MG63 (cell line): ENCODE measurements around the gene KCNK3. TPM values are rescaled to one million over a fixed set of nuclear protein-coding genes. Genes with fewer than 3 reads are reported as not detected.

Source experiments
- DNase-seq: peaks from one replicate; pipeline ENCODE4 v3.0.0-alpha.2; 2020
- H3K27me3 ChIP-seq: fragments of 250-450 bp; sonication (Bioruptor Pico); 2 replicates; pipeline ENCODE4 v1.5.1; 2020; ENCODE audit warnings: mild to moderate bottlenecking, moderate library complexity
- H3K36me3 ChIP-seq: fragments of 250-450 bp; sonication (Bioruptor Pico); 2 replicates; pipeline ENCODE4 v1.5.1; 2020; ENCODE audit warnings: mild to moderate bottlenecking, moderate library complexity
- H3K4me3 ChIP-seq: fragments of 250-450 bp; sonication (Bioruptor Pico); 2 replicates; pipeline ENCODE4 v1.5.1; 2020; ENCODE audit warnings: mild to moderate bottlenecking, moderate library complexity
- H3K9me3 ChIP-seq: fragments of 250-450 bp; sonication (Bioruptor Pico); 2 replicates; pipeline ENCODE4 v1.5.1; 2020; ENCODE audit warnings: mild to moderate bottlenecking, moderate library complexity
- total RNA-seq: library from RNA; depleted of rRNA; stranded (reverse); fragments of >200 nt; shearing (Covaris generic); gene quantifications from 2 replicates; pipeline ENCODE4 v1.2.3, GENCODE V29; 2014; ENCODE audit warnings: low replicate concordance; rRNA removed

The KCNK3 gene
- total RNA-seq, 1 experiment from 2014 or later, result not detected

GRCh38 chr2:26767894-26768487 lies 75.5 kb downstream of the KCNK3 start:
- Histone ChIP-seq H3K4me3 (no peak overlapping the region), H3K9me3 (no peaks in the 10 kb centered on the region), H3K27me3 (no peaks in the 10 kb centered on the region), H3K36me3 (peaks cover 56% of the 10 kb centered on the region)
- DNase-seq, result peak; percentile 84

GRCh38 chr2:26768759-26769088 lies 76.2 kb downstream of the KCNK3 start:
- DNase-seq, result no peak
- Histone ChIP-seq H3K4me3 (no peak overlapping the region), H3K36me3 (peaks cover 60% of the 10 kb centered on the region), H3K9me3 (no peaks in the 10 kb centered on the region), H3K27me3 (no peaks in the 10 kb centered on the region)

GRCh38 chr2:26769089-26769761 lies 76.7 kb downstream of the KCNK3 start:
- H3K4me3 ChIP-seq, result 0 out of 2 replicates have a peak overlapping the region, but pooled peaks have one; percentile 6
- no peaks in the 10 kb centered on the region for H3K9me3 ChIP-seq
- no peaks in the 10 kb centered on the region for H3K27me3 ChIP-seq
- DNase-seq, result peak; percentile 94
- H3K36me3 ChIP-seq, result peaks cover 65% of the 10 kb centered on the region

- Histone ChIP-seq H3K4me3 (no peak overlapping the region), H3K36me3 (peaks cover 69% of the 10 kb centered on the region), H3K27me3 (no peaks in the 10 kb centered on the region), H3K9me3 (no peaks in the 10 kb centered on the region)
- DNase-seq, result peak; percentile 89
Measured at GRCh38 chr2:26770986-26771586, 78.6 kb downstream of the KCNK3 start.

GRCh38 chr2:26772064-26773001 lies 79.8 kb downstream of the KCNK3 start:
- no peaks in the 10 kb centered on the region for H3K9me3 ChIP-seq
- DNase-seq, result peak; percentile 89
- no peak overlapping the region for H3K4me3 ChIP-seq
- H3K36me3 ChIP-seq, result peaks cover 76% of the 10 kb centered on the region
- no peaks in the 10 kb centered on the region for H3K27me3 ChIP-seq

GRCh38 chr2:26776195-26776800 lies 83.8 kb downstream of the KCNK3 start:
- H3K36me3 ChIP-seq, result peaks cover 82% of the 10 kb centered on the region
- no peak for DNase-seq
- H3K27me3 ChIP-seq, result no peaks in the 10 kb centered on the region
- H3K9me3 ChIP-seq, result no peaks in the 10 kb centered on the region
- H3K4me3 ChIP-seq, result no peak overlapping the region

GRCh38 chr2:26778098-26778497 lies 85.6 kb downstream of the KCNK3 start:
- H3K36me3 ChIP-seq, result peaks cover 76% of the 10 kb centered on the region
- H3K9me3 ChIP-seq, result no peaks in the 10 kb centered on the region
- no peak for DNase-seq
- H3K27me3 ChIP-seq, result no peaks in the 10 kb centered on the region
- H3K4me3 ChIP-seq, result no peak overlapping the region

GRCh38 chr2:26778507-26778906 lies 86.0 kb downstream of the KCNK3 start:
- Histone ChIP-seq H3K9me3 (no peaks in the 10 kb centered on the region), H3K4me3 (no peak overlapping the region), H3K27me3 (no peaks in the 10 kb centered on the region), H3K36me3 (peaks cover 75% of the 10 kb centered on the region)
- no peak for DNase-seq

GRCh38 chr2:26780203-26780760 lies 87.8 kb downstream of the KCNK3 start:
- Histone ChIP-seq H3K36me3 (peaks cover 57% of the 10 kb centered on the region), H3K9me3 (no peaks in the 10 kb centered on the region), H3K4me3 (no peak overlapping the region), H3K27me3 (no peaks in the 10 kb centered on the region)
- DNase-seq, result no peak

Other genes with a start within 250 kb of the KCNK3 start
- not detected in 2 replicates for gene OTOF, start 214.6 kb upstream of the KCNK3 start, total RNA-seq
- gene CIB4, start 51.4 kb upstream of the KCNK3 start, total RNA-seq, result not detected in 2 replicates
- gene SLC35F6, start 71.6 kb downstream of the KCNK3 start, total RNA-seq, result 18.9 and 31.0 TPM in 2 replicates
- 19.8 and 24.5 TPM in 2 replicates for gene CENPA, start 93.3 kb downstream of the KCNK3 start, total RNA-seq
- not detected in 2 replicates for gene DPYSL5, start 155.4 kb downstream of the KCNK3 start, total RNA-seq